ENCODE data around the gene IL1F10.

Gene IL1F10, protein sequence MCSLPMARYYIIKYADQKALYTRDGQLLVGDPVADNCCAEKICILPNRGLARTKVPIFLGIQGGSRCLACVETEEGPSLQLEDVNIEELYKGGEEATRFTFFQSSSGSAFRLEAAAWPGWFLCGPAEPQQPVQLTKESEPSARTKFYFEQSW

DNA sequence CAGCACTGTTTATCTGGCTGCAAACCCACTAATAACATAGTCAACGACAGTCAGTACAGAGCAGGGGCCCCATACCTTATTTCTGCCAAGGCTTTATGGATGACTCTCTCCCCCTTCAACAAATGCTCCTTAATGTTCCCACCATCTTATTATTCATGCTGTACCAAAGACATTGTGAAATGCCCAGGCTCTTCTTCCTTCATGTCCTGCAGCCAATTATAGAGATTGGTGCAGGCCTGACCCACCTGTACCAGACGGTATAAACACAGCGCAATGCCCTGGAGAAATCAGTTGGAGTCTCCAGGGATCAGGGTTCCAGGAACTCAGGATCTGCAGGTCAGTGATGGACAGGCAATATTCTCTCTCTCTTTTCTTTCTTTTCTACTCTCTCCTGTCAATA, at the start of gene IL1F10:
Gene IL1F10 (plus strand): TSS at position 290 of the 400 bp plus-strand sequence. CDS start 4,769 bp downstream, outside the sequence.
- DNase-seq: no peak

DNA sequence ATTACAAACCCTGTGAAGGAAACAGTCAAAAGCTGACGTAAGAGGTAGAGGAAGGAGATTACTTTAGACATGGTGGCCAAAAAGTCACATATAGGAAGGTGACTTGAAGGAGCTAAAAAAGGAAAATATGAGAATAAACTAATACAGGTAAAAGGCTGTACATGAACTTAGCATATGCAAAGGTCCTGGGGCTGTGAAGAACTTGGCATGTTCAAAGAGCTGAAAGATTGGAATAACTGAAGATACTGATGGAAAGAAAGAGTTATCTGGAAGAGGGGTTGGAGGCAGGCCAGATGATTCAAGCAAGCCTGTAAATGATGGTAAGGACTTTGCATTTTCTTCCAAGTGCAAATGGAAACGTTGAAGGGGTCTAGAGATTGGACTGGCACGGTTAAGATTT, 49.3 kb upstream of the IL1F10 start:
- DNase-seq: no peak

DNA sequence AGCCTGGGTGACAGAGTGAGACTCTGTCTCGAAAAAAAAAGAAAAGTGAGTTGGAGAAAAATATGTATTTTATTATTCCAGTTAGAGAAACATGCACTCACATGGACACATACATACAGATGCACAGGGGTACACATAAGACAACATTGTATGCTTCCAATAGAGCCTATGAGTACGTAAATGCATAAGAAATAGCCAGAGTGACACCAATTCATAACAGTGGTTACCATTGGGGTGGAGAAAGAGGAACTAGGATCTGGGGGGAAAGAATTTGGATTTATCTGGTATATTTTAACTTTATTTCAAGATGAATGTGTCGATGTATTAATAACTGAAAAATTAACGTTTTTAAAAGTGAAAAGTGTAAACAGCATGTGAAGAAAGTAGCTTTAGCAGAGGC, 46.5 kb upstream of the IL1F10 start:
- no peak for DNase-seq

DNA sequence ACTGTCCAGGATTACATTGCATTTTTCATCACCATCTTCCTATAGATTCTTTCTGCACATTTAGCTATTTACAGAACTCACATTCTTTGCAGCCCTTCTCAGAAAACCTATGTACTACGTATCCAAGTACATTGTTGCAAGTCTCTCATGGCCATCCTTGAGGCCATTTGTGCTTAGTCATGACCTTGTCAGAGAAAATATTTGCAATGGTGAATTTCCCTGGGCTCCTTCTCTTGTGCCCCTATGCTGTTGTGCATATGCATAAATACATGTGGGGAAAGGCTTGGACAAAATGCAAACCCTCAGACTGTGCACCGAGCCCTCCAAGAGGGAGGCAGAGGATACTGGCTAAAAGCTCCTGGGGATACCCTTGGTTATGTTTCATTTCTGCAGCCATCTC, 43.0 kb upstream of the IL1F10 start:
- no peak for DNase-seq

DNA sequence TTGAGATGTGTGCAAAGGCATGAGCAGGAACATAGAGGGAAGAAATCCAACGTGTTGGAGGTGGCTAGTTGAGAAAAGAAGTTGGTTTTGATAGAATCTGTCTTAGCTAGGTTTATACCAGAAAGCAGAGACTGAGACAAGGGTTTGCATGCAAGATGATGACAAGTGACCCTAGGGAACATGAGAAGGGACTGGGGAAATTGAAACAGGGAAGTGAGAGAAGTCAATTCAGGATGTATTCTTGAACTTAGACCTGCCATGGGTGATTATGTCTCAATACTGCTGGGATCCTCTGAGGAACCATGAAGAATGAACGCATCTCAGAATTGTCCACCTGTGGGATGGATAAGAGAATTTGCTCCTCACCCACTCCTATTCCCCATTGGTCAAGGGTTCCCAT, 42.0 kb upstream of the IL1F10 start:
- no peak for DNase-seq

DNA sequence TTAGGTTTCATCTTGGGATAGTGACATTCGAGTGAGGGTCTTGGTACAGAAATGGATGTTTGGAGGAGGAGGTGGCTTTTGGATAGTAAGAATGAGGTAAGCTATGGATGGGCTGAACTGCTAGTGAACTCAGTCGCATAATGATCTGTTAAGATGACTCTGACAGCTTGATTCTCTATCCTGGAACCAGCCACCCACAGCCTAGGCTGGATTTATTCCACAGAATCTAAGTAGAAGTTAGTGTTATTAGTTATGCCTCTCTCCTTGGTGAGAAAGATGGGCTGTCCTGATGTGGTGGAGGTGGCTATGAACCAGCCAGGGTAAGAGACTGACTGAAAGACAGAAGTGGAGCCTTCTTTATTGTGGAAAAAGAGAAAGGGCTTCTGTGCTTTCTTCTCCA, 40.1 kb upstream of the IL1F10 start:
- no peak for DNase-seq

DNA sequence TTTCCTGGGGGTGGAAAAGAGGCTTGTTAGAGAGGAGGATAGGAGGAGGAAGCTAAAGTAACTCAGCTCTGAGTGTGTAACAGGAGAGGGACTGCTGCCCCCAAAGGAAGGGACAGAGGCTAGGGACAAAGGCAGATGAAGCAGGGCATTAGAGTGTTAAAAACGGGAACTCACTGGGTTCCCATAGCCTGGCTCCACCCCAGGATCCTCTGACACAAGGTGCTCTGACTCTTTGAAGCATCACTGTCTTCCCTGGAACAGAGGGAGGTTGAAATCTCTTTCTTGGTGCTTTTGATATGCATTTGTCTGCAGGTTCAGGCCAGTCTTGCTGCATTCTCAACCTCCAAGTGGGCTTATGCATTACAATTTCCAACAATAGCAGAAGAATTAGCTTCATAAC, 39.7 kb upstream of the IL1F10 start:
- DNase-seq: no peak

GRCh38 chr2:113032737-113033136, 35.0 kb upstream of the IL1F10 start:
- DNase-seq: no peak

DNA sequence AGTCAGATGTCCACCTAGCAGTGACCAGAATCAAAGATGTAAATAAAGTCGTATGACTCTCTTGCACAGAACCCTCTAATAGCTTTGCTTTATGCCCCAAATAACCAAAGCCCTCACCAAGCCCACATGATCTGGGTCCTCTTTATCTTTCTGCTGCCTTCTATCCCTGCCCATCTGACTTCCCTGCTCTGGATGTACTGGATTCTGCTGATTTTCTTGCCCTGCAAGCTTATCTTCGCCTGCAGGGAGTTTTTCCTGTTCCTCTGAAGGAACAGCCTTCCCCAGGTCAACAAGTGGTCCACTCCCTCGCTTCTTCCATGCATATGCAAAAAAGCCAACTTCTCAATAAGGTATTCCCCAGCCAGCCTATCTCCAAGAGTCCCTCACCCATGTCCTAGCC, 33.8 kb upstream of the IL1F10 start:
- DNase-seq: no peak

DNA sequence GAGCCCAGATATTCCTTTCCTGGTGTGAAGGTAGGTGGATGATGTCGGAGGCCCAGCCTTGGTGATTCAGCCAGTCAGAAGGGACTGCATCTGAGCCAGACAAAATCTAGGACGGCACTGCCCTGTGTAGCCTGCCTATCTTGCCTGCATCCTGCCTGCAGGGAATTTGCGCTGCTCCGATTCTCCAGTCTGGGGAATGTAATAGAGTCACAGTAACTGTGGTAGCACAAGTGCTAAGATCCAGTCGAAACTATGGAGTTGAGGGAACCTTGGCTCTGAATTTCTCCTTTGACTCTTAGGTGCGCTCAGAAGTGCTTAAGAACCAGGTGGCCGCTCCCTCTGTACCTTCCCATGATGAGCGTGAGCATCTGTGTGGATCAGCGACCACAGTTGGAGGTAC, 31.0 kb upstream of the IL1F10 start:
- DNase-seq: no peak

- no peak for DNase-seq
Observed at GRCh38 chr2:113038291-113038690, 29.5 kb upstream of the IL1F10 start.

GRCh38 chr2:113039158-113039557, 28.6 kb upstream of the IL1F10 start:
- DNase-seq: no peak

DNA sequence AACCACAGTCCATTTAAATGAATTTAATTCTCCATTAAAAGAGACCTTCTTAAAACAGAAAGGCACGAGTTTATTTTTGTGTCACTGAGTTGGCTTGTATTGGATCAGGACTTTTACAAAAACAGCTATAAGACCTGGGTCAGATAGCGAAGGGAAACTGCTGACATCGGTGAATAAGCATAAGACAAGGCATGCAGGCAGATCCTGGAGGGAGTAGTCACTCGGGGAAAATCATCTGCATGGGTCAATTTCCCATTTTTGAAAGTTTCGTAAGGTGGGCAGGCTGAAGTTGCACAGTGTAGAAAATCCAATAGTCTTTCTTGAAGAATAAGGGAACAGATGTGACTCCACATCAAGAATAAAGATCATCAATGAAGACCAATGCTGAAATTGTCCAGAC, 28.1 kb upstream of the IL1F10 start:
- DNase-seq: no peak

GRCh38 chr2:113041871-113042270, 25.9 kb upstream of the IL1F10 start:
- no peak for DNase-seq

- no peak for DNase-seq
Observed at GRCh38 chr2:113046465-113046864, 21.3 kb upstream of the IL1F10 start.

GRCh38 chr2:113050921-113051895, 16.6 kb upstream of the IL1F10 start:
- no peak for DNase-seq

GRCh38 chr2:113052396-113052917, 15.3 kb upstream of the IL1F10 start, which contains the start of gene IL36B:
TSS of gene IL36B (minus strand) at chr2:113052867.
- no peak for DNase-seq

DNA sequence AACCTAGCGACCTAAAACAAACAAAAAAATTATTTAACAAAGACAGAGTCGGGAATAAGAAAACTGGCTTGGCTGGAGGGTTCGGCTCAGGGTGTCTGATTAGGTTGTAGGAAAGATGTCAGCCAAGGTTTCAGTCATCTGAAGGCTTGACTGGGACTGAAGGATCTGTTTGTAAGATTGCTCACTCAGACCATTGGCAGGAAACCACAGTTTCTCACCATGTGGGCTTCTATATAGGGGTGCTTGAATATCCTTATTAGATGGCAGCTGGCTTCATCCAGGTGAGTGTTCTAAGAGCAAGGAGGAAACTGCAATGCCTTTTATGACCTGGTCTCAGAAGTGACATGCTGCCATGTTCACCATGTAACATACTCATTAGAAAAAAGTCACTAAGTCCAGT, 14.1 kb upstream of the IL1F10 start:
- no peak for DNase-seq

DNA sequence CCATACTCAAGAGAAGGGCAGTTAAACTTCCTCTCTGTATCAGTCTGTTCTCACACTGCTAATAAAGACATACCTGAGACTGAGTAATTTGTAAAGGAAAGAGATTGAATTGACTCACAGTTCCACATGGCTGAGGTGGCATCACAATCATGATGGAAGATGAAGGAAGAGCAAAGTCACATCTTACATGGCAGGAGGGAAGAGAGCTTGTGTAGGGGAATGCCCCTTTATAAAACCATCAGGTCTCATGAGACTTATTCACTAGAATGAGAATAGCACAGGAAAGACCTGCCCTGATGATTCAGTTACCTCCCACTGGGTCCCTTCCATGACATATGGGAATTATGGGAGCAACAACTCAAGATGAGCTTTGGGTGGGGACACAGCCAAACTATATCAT, 13.7 kb upstream of the IL1F10 start:
- DNase-seq: no peak

GRCh38 chr2:113056521-113056920, 11.2 kb upstream of the IL1F10 start:
- no peak for DNase-seq

- DNase-seq: no peak
Observed at GRCh38 chr2:113057117-113057516, 10.7 kb upstream of the IL1F10 start.

DNA sequence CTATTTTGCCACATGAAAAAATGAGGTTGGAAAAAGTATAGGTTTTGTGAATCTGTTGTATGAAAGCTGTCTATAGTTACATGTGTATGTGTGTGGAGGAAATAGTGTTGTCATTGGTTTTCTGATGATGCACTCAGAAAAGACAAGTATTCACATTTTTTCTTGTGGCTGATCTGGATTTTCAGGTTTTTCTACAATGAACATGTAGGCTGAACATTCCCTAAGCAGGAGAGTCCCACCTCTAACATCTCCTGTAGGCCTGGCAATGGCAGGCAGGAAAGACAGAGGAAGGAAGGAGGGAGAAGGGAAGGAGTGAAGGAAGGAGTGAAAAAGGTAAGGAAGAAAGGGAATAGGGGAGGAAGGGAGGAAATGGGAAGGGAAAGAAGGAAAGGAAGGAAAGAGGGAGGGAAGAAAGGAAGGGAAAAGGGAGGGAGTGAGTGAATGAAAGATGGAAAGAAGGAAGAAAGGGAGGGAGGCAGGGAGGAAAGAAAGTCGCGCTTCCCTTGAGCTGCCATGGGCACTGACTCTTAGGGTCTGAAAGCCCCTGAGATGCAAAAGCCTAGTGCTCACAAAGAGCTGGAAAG, 9.3 kb upstream of the IL1F10 start:
- no peak for DNase-seq
